GM18507 (cell line): ENCODE measurements around the gene PPM1M.

Source experiments
- DNase-seq: peaks from one replicate; pipeline ENCODE4 v3.0.0; 2011; ENCODE audit warnings: low read depth; ENCODE audit not compliant: insufficient read length; ENCODE audit errors: extremely low spot score
- FAIRE-seq: peaks from 2 replicates; lab custom pipeline; 2011; peaks lifted over from hg19 to GRCh38; lab: Jason Lieb, UNC

PPM1M gene

DNA sequence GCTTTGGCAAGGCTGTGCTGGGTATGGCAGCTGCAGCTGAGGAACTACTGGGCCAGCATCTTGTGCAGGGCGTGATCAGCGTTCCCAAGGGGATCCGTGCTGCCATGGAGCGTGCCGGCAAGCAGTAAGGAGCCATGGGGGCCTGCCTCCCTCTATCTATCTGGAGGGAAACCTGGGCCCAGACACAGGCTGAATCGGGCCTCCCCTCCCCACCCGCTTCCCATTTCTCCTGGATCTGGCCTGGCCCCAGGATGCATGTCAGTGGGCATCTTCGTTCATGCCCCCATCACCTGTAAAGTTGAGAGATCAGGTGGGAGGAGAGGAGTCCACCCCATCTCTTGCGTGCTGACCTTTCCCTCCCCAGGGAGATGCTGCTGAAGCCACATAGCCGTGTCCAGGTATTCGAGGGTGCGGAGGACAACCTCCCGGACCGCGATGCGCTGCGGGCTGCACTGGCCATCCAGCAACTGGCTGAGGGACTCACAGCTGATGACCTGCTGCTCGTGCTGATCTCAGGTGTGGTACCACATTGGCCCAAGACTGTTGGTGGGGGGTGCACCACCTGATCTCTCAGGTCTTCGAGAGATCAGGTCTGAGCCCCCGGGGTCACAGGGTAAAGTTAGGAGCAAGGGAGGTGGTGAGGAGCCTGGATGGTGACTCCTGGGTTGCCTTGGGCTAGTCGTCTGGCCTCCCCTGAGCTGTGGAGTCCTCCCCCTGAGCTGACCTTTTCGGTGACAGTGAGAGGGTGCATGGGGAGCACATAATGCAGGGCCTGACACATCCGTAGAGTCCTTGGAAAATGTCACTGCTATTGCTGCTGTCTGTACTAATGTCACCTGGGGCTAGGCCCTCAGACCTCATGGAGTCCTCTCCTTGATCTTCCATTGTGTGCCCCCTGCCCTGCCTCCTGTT is 45.3 kb downstream of the PPM1M start:
- no peak for FAIRE-seq
- no peak for DNase-seq

- no peak for DNase-seq
- FAIRE-seq = peak; percentile 48
Measured at GRCh38 chr3:52291508-52292181, 46.1 kb downstream of the PPM1M start.

DNA sequence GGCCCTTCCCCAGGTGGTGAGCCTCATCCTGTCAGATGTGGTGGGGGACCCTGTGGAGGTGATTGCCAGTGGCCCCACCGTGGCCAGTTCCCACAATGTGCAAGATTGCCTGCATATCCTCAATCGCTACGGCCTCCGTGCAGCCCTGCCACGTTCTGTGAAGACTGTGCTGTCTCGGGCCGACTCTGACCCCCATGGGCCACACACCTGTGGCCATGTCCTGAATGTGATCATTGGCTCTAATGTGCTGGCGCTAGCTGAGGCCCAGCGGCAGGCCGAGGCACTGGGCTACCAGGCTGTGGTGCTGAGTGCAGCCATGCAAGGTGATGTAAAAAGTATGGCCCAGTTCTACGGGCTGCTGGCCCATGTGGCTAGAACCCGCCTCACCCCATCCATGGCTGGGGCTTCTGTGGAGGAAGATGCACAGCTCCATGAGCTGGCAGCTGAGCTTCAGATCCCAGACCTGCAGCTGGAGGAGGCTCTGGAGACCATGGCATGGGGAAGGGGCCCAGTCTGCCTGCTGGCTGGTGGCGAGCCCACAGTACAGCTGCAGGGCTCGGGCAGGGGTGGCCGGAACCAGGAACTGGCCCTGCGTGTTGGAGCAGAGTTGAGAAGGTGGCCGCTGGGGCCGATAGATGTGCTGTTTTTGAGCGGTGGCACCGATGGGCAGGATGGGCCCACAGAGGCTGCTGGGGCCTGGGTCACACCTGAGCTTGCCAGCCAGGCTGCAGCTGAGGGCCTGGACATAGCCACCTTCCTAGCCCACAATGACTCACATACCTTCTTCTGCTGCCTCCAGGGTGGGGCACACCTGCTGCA is 46.9 kb downstream of the PPM1M start:
- DNase-seq (no peak), FAIRE-seq (no peak)

DNA sequence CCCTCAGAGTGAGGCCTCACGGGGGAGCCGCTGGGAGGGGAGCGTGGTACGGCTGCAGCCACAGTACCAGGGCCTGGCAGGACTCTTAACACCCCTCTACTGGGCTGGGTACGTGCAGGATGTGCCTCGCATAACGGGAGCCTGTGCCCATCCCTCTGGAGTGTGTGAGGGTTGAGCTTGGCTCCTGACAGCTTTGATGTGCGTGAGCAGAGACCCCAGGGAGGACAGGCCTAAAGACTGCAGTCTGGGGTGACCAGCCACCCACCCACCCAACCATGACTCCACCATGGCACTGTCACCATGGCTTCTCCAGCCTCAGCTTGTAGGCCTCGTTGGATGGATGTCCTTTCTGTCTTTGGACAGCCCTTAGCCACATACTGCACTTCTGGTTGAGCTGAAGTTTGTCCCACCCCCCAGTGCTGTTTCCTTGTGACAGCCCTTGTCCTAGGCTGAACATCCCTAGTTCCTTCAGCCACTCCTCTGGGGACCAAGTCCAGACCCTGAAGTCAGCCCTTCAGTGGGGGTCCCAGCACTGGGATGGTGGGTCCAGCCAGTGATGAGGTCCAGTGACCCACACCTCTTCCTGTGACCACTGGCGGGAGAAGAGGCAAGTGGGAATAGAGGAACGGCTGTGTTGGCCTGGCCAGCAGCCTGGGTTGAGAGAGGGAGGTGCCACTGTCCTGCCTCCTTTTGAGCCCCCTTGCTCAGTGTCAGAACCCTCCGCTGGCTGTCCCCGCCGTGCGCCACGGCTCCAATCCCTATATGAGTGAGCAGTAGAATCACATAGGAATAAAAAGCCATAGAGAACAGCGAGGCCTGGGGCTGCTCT is 48.1 kb downstream of the PPM1M start:
- FAIRE-seq = no peak

GRCh38 chr3:52294320-52295150 is 49.0 kb downstream of the PPM1M start:
- FAIRE-seq = no peak

More for the DNA sequence above, 48.1 kb downstream of the PPM1M start:
- no peak for DNase-seq

DNA sequence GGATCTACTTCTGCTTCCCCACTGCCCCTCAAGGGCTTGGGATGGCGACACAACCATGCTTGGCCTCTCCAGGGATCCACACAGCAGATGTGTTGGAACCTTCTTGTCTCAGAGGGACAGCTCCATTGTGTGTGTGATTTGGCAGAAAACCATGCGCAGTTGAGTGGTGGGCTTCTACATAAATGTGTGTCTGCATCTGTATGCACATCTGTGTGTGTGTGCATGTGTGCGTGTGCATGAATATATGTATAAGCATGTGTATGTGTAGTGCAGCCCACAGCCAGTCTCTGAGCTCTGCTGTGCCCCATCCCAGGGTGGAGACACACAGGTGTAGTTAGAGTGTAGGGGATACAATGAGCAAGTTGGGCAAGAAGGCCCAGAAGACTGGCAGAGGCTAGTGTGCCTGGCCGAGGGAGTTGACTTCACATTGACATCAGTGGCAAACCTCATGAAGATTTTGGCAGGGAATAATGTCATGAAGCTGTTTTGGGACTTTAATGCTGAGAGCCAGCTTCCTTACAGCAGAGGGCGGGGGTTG is 50.2 kb downstream of the PPM1M start:
- DNase-seq (no peak), FAIRE-seq (no peak)

More at GRCh38 chr3:52294320-52295150, 49.0 kb downstream of the PPM1M start:
- DNase-seq = no peak

GRCh38 chr3:52297242-52298148 is 51.9 kb downstream of the PPM1M start:
- DNase-seq (no peak), FAIRE-seq (no peak)

DNA sequence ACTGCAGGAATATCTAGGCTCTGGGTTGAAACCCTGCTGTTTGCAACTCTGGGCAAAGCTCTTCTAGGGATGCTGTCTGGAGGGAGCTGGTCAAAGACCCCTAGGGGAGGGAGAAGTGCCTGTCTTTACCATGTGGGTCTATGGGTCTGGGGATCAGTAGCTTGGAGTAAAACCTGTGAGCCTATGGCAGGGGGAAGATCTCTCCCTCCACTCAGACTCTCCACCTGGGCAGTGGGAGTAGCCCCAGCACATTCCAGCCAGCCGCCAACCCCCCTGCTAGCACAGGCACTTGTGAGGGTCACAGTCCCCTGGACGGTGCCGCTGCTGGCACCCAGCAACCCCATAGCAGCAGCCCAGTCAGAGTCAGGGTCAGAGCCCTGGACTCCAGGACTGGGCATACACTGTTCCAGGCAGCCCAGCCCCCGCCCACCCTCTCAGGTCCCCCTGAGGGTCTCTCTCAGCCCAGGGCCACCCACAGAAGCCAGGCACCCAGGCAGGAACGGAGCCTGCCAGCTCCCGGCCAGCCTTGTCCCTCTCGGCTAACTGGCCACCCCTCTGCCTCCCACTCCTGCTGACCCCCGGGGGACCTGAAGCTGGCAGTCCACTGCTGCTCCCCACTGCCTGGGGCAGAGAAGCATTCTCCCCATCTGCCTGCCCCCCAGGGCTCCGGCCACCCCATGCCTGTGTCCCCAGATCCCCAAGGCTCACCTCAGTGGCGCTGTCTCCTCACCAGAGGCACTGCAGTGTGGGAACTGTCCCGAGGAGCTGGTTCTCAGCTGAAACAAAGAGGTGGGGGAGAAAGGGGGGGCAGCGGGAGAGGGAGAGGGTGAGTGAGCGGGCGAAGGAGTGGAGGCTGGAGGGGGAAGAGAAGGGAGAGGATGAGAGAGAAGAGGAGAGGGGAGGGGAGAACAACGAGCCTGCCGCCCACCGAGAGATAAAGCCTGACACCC is 52.9 kb downstream of the PPM1M start:
- DNase-seq (no peak), FAIRE-seq (no peak)

DNA sequence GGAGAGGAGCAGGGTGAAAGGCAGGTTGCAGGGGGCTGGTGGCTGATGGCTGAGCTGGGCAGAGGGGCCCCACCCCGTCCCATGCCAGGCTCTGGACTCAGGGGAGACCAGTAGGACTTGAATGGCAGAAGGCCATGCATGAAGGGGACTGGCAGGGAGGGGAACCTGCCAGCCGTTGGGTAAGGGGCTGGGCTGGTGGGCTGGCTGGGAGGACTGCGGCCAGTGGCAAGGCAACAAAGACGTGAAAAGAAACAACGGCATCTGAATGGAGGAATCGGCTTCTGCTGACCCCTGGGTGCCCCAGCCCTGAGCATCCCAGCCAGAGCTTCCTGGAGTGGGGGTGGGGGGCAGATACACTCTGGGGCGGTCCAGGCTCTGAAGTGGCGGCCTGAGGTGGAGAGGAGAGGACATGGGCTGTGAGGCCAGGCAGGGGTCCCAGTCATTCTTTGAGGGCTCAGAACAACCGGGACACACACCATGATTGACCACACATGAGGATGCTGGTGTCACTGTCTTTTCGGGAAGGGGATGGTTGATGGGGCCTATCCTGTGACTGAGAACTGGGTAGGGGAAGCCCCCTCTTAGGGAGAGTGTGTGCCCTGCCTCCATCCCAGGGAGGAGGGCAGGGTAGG is 53.8 kb downstream of the PPM1M start:
- no peak for DNase-seq
- no peak for FAIRE-seq
